Nephron (organoid): ENCODE data around the gene TH.
"Not testable (repeated sequence)": the region's sequence is repeated elsewhere in the genome, so short reads cannot be mapped to it uniquely, and the experiment has no call there.

Experiments
- H3K27ac Mint-ChIP-seq, 3 experiments: 2 replicates each; pipeline ENCODE4 v1.8.0; 2020; ENCODE audit warnings: mixed read lengths in 3 of 3, mild to moderate bottlenecking in 2 of 3, moderate library complexity in 1 of 3
- H3K27me3 Mint-ChIP-seq: 2 replicates; pipeline ENCODE4 v1.8.0; 2021; ENCODE audit warnings: low read depth, mild to moderate bottlenecking, moderate library complexity, mixed read lengths
- H3K36me3 Mint-ChIP-seq: 2 replicates; pipeline ENCODE4 v1.8.0; 2020; ENCODE audit warnings: low read depth, mixed read lengths
- H3K4me1 Mint-ChIP-seq: 2 replicates; pipeline ENCODE4 v1.8.0; 2020; ENCODE audit warnings: mixed read lengths
- H3K4me3 Mint-ChIP-seq, 3 experiments: 2 replicates each; pipeline ENCODE4 v1.8.0; 2020; ENCODE audit warnings: mild to moderate bottlenecking in 3 of 3, mixed read lengths in 3 of 3, moderate library complexity in 2 of 3
- H3K9me3 Mint-ChIP-seq: 2 replicates; pipeline ENCODE4 v1.8.0; 2020; ENCODE audit warnings: mixed read lengths
- TF ChIP-seq, protein P1 (sequence below), 3 experiments: fragments of 200-600 bp; sonication (generic); IDR thresholded peaks; one replicate each; pipeline ENCODE4 v1.5.0; 2021; ENCODE audit warnings: antibody characterized with exemption in 3 of 3; ENCODE audit not compliant: unreplicated experiment in 3 of 3

The TH gene

DNA sequence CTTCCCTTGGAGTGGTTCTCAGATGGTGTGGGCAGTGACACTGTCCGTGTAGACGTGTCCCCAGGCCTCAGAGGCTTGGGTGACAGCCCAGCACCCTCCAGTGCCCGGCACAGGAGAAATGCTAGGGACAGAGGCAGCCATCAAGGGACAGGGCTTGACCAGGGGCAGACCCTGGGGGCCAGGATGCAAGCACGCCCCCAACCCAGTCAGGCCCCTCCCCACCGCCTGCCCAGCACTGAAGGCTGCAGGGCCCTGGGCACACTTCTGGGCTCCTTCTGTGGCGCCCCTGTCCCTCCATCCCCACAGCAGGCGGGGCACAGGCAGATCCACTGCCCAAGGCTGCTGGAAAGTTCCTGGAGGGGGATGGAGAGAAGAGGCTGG lies 43.5 kb downstream of the TH start:
- Mint-ChIP-seq H3K9me3 (no peaks in the 10 kb centered on the region), H3K4me3 (no peak overlapping the region), H3K36me3 (peaks cover 28% of the 10 kb centered on the region), H3K27ac (peak overlapping the region in 1 of 3 experiments; percentile 67), H3K27me3 (peaks cover 24% of the 10 kb centered on the region), H3K4me1 (peaks cover 15% of the 10 kb centered on the region)
- TF ChIP-seq, protein P1, sequence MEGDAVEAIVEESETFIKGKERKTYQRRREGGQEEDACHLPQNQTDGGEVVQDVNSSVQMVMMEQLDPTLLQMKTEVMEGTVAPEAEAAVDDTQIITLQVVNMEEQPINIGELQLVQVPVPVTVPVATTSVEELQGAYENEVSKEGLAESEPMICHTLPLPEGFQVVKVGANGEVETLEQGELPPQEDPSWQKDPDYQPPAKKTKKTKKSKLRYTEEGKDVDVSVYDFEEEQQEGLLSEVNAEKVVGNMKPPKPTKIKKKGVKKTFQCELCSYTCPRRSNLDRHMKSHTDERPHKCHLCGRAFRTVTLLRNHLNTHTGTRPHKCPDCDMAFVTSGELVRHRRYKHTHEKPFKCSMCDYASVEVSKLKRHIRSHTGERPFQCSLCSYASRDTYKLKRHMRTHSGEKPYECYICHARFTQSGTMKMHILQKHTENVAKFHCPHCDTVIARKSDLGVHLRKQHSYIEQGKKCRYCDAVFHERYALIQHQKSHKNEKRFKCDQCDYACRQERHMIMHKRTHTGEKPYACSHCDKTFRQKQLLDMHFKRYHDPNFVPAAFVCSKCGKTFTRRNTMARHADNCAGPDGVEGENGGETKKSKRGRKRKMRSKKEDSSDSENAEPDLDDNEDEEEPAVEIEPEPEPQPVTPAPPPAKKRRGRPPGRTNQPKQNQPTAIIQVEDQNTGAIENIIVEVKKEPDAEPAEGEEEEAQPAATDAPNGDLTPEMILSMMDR (IDR thresholded peaks at IDR 0.05; ENCODE audit: unreplicated experiment in 3 of 3) = no peak

- no peaks in the 10 kb centered on the region for H3K9me3 Mint-ChIP-seq
- H3K4me1 Mint-ChIP-seq = peaks cover 14% of the 10 kb centered on the region
- H3K27me3 Mint-ChIP-seq = peaks cover 19% of the 10 kb centered on the region
- H3K4me3 Mint-ChIP-seq = no peak overlapping the region
- TF ChIP-seq, protein P1 (IDR thresholded peaks at IDR 0.05; ENCODE audit: unreplicated experiment in 3 of 3) = no peak
- peak overlapping the region in 2 of 3 experiments; percentile 32 to 67 for H3K27ac Mint-ChIP-seq
- H3K36me3 Mint-ChIP-seq = peaks cover 23% of the 10 kb centered on the region
Observed at GRCh38 chr11:2127482-2128129, 44.0 kb downstream of the TH start.

DNA sequence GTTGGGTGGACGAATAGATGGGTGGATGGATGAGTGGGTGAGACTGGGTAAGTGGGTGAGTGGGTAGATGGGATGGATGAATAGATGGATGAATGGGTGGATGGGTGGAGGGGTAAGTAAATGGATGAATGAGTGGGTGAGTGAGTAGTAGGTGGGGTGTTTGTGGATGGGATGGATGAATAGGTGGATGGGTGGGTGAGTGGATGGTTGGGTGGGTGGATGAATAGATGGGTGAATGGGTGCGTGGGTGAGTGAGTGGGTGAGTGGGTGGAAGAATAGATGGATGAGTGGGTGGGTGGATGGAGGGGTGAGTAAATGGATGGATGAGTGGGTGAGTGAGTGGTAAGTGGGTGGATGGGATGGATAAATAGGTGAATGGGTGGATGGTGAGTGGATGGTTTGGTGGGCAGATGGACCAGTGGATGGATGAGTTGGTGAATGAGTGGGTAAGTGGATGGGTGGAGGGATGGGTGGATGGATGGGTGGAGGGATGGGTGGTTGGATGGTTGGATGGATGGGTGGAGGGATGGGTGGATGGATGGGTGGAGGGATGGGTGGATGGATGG lies 45.0 kb downstream of the TH start:
- Mint-ChIP-seq H3K27me3 (peaks cover 9% of the 10 kb centered on the region), H3K4me1 (peaks cover 7% of the 10 kb centered on the region), H3K4me3 (no peak overlapping the region), H3K27ac (no peak overlapping the region), H3K36me3 (peaks cover 13% of the 10 kb centered on the region), H3K9me3 (no peaks in the 10 kb centered on the region)
- TF ChIP-seq, protein P1 (IDR thresholded peaks at IDR 0.05; ENCODE audit: unreplicated experiment in 3 of 3) = no peak

GRCh38 chr11:2124736-2125484 lies 46.7 kb downstream of the TH start:
- H3K4me3 Mint-ChIP-seq, H3K27ac Mint-ChIP-seq, H3K36me3 Mint-ChIP-seq, H3K4me1 Mint-ChIP-seq, H3K9me3 Mint-ChIP-seq, H3K27me3 Mint-ChIP-seq: not testable (repeated sequence)

DNA sequence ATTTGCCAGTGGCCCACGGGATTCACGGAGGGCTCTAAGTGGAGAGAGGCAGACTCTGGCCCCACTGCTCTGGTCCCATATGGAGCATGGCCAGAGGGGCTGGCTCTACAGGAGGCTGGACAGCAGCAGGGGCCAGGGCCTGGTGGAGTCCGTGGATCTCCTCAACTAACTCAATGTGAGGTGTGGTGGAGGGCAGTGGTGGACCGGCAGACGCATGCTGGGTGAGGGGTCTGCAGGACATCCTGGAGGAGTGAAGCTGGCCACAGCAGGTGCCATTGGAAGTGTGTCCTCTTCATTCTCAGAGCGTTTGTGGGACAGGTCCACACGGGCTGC lies 48.0 kb downstream of the TH start:
- TF ChIP-seq, protein P1 (IDR thresholded peaks at IDR 0.05; ENCODE audit: unreplicated experiment in 3 of 3) = no peak
- H3K9me3 Mint-ChIP-seq = peaks cover 7% of the 10 kb centered on the region
- H3K36me3 Mint-ChIP-seq = no peaks in the 10 kb centered on the region
- H3K4me1 Mint-ChIP-seq = no peaks in the 10 kb centered on the region
- no peak overlapping the region for H3K4me3 Mint-ChIP-seq
- no peaks in the 10 kb centered on the region for H3K27me3 Mint-ChIP-seq
- no peak overlapping the region for H3K27ac Mint-ChIP-seq

- no peak overlapping the region for H3K4me3 Mint-ChIP-seq
- peaks cover 11% of the 10 kb centered on the region for H3K9me3 Mint-ChIP-seq
- H3K4me1 Mint-ChIP-seq = no peaks in the 10 kb centered on the region
- no peaks in the 10 kb centered on the region for H3K36me3 Mint-ChIP-seq
- TF ChIP-seq, protein P1 (IDR thresholded peaks at IDR 0.05; ENCODE audit: unreplicated experiment in 3 of 3) = no peak
- H3K27ac Mint-ChIP-seq = no peak overlapping the region
- H3K27me3 Mint-ChIP-seq = peaks cover 4% of the 10 kb centered on the region
Observed at GRCh38 chr11:2122907-2123627, 48.5 kb downstream of the TH start.
